GM21529 (cell line): ENCODE data around the gene C11orf71.

Experiments used
- ATAC-seq: cut with Tn5 transposase; IDR thresholded peaks from one replicate; pipeline ENCODE4 v1.9.1; 2021; ENCODE audit not compliant: unreplicated experiment

C11orf71 gene

DNA sequence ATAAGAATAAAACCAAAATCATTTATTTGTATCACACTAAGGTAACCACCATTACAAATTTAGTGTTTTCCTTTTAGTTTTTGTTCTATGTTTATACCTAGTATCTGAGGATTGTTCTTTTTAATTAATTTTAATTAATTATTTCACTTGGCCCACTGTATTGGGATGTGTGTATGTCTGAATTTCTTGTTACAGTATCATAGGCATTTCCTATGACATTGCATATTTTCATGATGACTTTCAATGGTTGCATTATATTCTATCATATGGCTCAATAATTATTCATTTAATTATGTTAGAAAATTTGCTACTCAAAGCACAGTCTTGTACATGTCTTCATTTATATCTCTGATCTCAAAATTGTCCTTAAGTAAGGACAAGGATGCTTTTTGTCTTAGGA is 41.0 kb downstream of the C11orf71 start:
- ATAC-seq: no peak

DNA sequence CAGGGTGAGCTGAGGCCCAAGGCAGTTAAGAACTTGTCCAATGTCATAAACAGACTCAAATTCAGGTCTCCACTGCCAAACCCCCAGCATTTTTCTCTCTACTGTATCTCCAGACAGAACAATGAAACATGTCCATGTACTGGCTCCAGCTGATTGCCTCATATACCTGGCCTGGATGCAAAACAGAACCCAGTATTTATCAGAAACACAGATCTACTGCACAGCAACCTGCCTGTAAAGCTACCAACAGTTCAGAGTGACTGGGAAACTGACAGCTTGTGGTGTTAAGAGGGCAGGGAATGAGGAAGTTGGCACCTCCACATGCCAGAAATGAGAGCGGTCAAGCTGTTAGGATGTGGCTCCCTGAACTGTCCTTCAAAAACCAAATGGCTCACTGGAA is 41.6 kb downstream of the C11orf71 start:
- no peak for ATAC-seq

- ATAC-seq: no peak
Observed at GRCh38 chr11:114354076-114354475, 46.2 kb downstream of the C11orf71 start.

GRCh38 chr11:114353443-114353842 is 46.9 kb downstream of the C11orf71 start:
- ATAC-seq: no peak

DNA sequence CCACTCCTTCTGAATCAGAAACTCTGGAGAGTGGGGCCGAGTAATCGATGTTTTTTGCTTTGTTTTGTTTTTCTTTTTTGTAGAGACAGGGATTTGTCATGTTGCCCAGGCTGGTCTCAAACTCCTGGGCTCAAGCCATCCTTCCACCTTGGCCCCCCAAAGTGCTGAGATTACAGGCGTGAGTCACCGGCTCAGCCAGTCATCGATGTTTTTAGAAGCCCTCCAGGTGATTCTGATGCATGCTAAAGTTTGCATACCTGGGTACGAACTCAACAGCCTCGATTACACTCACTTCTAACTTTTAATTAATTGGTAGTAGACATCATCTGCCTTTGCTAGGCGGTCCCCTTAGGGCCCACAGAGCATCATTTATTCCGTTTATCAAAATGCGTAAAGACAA is 50.3 kb downstream of the C11orf71 start:
- ATAC-seq: no peak
